ENCODE measurements around the gene ORM1. TPM values are rescaled to one million over a fixed set of nuclear protein-coding genes. Genes with fewer than 3 reads are reported as not detected.

ORM1 gene
- total and polyA plus RNA-seq, 4 donors, result 22.4 to 1,249 (median 184) TPM

DNA sequence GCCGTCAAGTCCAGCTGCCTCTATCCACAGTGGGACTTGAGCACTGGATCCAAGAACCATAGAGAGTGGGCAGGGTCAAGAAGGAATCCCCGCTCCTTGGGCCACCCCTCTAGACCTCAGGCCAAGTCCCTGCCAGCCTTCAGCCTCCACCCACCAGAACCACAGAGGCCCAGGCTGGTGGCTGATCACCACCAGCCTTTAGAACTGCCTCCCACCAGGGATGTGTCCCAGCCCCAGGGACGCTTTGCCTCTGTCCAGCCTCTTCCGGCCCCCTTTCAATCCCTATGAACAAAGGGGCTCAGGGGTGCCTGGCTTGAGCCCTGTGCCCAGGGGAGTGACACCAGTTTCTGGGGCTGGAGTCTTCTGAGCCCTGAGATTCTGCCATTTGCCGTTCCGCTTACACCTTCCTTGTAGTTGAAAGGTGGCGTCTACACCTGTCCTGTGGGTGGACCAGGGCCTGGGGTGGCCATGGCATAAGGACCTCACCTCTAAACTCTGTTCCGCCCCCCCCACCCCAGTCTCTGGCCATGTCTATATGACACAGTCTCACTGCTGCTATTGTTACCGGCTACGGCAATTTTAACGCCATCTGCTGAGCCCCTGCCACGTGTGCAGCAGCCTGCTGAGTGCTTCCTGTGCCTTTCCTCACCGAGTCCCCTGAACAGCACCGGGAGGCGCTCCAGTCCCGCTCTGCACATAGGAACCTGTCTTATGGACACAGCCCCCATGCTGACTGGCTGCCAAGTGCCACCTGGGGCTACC, 35.7 kb upstream of the ORM1 start:
- Histone ChIP-seq H3K4me1 (ENCODE audit: control insufficient read depth in 5 of 5, insufficient read depth in 5 of 5, low read length in 5 of 5) (peaks cover 0 to 13% (median 5%) of the 10 kb centered on the region in 5 donors), H3K9me3 (ENCODE audit: control insufficient read depth in 4 of 4, insufficient read depth in 3 of 4, low read length in 3 of 4) (no peaks in the 10 kb centered on the region), H3K27me3 (ENCODE audit: control insufficient read depth in 3 of 3, insufficient read depth in 3 of 3, low read length in 2 of 3) (no peaks in the 10 kb centered on the region), H3K27ac (ENCODE audit: low read depth in 1 of 2, low read length in 1 of 2) (no peak overlapping the region), H3K9ac (ENCODE audit: insufficient read depth in 1 of 2, low read length in 2 of 2) (no peak overlapping the region), H3K36me3 (ENCODE audit: control insufficient read depth in 4 of 4, insufficient read depth in 4 of 4, low read length in 4 of 4) (peaks cover 0 to 22% (median 7%) of the 10 kb centered on the region in 4 donors), H3K4me3 (no peak overlapping the region)
- ATAC-seq (ENCODE audit: insufficient read depth, low FRiP score) (no peak), DNase-seq (peak in 1 of 3 donors; percentile 11)
- TF ChIP-seq, protein P1, sequence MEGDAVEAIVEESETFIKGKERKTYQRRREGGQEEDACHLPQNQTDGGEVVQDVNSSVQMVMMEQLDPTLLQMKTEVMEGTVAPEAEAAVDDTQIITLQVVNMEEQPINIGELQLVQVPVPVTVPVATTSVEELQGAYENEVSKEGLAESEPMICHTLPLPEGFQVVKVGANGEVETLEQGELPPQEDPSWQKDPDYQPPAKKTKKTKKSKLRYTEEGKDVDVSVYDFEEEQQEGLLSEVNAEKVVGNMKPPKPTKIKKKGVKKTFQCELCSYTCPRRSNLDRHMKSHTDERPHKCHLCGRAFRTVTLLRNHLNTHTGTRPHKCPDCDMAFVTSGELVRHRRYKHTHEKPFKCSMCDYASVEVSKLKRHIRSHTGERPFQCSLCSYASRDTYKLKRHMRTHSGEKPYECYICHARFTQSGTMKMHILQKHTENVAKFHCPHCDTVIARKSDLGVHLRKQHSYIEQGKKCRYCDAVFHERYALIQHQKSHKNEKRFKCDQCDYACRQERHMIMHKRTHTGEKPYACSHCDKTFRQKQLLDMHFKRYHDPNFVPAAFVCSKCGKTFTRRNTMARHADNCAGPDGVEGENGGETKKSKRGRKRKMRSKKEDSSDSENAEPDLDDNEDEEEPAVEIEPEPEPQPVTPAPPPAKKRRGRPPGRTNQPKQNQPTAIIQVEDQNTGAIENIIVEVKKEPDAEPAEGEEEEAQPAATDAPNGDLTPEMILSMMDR (IDR thresholded peaks at IDR 0.05; ENCODE audit: control extremely low read depth, extremely low read depth), result no peak
- 81 to 83% methylated on average over 16 of the region's 16 CpGs for WGBS, 2 donors

DNA sequence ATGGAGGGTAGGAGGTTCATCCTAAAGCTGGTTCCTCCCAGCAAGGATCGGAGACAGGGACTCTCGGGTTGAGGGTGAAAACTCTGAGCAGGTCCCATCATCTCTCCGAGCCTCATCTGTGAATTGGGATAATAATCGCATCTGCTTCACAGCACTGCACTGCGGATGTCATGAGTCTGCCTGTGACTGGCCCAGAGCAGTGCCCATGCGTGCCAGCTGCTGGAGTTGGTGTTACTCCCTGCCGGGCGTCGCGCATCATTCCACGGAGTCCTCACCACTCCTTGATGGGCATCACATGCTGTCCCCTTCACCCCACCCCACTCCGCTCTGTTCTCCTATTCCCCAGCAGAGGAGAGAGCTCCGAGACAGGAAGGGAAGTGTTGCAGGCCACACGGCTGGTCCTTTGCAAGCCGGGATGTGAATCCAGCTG, 35.1 kb upstream of the ORM1 start:
- H3K9ac ChIP-seq (ENCODE audit: insufficient read depth in 1 of 2, low read length in 2 of 2), result no peak overlapping the region
- peaks cover 0 to 13% (median 5%) of the 10 kb centered on the region in 5 donors for H3K4me1 ChIP-seq (ENCODE audit: control insufficient read depth in 5 of 5, insufficient read depth in 5 of 5, low read length in 5 of 5)
- no peaks in the 10 kb centered on the region for H3K27me3 ChIP-seq (ENCODE audit: control insufficient read depth in 3 of 3, insufficient read depth in 3 of 3, low read length in 2 of 3)
- ATAC-seq (ENCODE audit: insufficient read depth, low FRiP score), result no peak
- 77 to 84% methylated on average over 15 of the region's 15 CpGs for WGBS, 2 donors
- H3K9me3 ChIP-seq (ENCODE audit: control insufficient read depth in 4 of 4, insufficient read depth in 3 of 4, low read length in 3 of 4), result no peaks in the 10 kb centered on the region
- TF ChIP-seq, protein P1 (IDR thresholded peaks at IDR 0.05; ENCODE audit: control extremely low read depth, extremely low read depth), result no peak
- DNase-seq, result no peak
- H3K4me3 ChIP-seq, result no peak overlapping the region
- H3K36me3 ChIP-seq (ENCODE audit: control insufficient read depth in 4 of 4, insufficient read depth in 4 of 4, low read length in 4 of 4), result peaks cover 0 to 28% (median 9%) of the 10 kb centered on the region in 4 donors
- H3K27ac ChIP-seq (ENCODE audit: low read depth in 1 of 2, low read length in 1 of 2), result no peak overlapping the region

DNA sequence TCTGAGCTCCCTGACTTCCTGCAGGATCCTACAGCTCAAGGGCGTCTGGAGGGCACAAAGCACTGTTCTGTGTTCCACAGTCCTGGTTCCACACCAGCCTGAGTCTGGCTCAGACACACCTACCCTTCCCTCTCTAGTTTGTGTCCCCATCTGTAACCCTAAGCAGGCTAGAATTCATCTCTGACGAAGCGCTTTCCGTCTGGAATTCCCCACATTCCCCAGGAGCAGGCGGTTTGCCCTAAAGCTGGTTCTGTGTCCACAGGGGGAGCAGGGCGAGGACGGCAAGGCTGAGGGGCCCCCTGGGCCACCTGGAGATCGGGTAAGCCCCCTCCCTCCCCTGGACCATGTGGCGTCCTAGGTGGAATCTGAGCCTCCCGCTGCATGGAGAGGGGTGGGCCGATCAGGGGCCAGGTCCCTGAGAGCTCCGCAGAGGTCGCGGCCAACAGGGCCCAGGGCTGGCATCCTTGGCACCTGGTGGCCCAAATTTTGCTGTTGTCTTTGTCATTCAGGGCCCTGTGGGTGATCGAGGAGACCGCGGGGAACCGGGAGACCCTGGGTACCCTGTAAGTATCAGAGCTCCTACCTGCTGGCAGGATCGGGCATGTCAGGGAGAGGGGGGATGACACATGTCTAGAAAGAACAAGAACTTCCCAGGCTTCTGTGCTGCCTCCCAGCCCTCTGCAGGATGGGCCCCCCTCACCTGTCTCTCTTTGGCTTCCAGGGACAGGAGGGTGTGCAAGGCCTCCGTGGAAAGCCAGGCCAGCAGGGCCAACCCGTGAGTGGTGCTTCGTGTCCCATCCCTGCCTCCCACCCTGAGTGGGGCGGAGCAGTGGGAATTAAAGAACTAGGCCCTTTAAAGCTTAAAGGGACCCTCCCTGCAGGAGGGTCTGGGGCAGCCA, 34.5 kb upstream of the ORM1 start:
- Histone ChIP-seq H3K9ac (ENCODE audit: insufficient read depth in 1 of 2, low read length in 2 of 2) (no peak overlapping the region), H3K36me3 (ENCODE audit: control insufficient read depth in 4 of 4, insufficient read depth in 4 of 4, low read length in 4 of 4) (peaks cover 0 to 35% (median 12%) of the 10 kb centered on the region in 4 donors), H3K27me3 (ENCODE audit: control insufficient read depth in 3 of 3, insufficient read depth in 3 of 3, low read length in 2 of 3) (no peaks in the 10 kb centered on the region), H3K4me3 (no peak overlapping the region), H3K9me3 (ENCODE audit: control insufficient read depth in 4 of 4, insufficient read depth in 3 of 4, low read length in 3 of 4) (no peaks in the 10 kb centered on the region), H3K4me1 (ENCODE audit: control insufficient read depth in 5 of 5, insufficient read depth in 5 of 5, low read length in 5 of 5) (peaks cover 0 to 13% (median 5%) of the 10 kb centered on the region in 5 donors), H3K27ac (ENCODE audit: low read depth in 1 of 2, low read length in 1 of 2) (no peak overlapping the region)
- whole genome bisulfite sequencing, 2 donors, result 71 to 78% methylated on average over 23 of the region's 23 CpGs
- TF ChIP-seq, protein P1 (IDR thresholded peaks at IDR 0.05; ENCODE audit: control extremely low read depth, extremely low read depth), result no peak
- DNase-seq (peak; percentile 20 to 33 (median 24)), ATAC-seq (ENCODE audit: insufficient read depth, low FRiP score) (no peak)
